ENCODE results near the gene MTOR.

DNA sequence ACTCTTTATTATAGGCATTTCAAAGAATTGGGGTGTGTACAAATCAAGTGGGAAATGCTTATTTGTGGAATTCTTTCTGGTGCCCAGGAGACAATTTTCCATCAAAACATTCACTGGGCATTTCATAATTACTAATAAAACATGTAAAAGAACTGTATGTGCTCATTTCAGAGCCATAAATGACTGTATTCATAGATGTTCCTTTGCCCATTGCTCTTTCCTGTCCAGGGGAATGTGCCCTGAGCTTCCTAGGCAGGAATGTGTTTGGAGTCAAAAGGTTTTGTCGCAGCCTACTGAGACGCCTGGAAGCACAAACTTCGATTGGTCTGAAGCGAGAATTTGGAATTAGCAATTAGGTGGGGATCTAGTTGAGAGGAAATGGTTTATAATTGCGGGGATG, 119.0 kb downstream of the MTOR start:
- no peak for TF ChIP-seq POLR2A (IDR thresholded peaks at IDR 0.05)
- no peak for TF ChIP-seq CTCF (IDR thresholded peaks at IDR 0.05)
